Heart right ventricle (tissue), 16 donors: Measurements from ENCODE around the gene LYL1. TPM values are rescaled to one million over a fixed set of nuclear protein-coding genes. Genes with fewer than 3 reads are reported as not detected.

Experiments
- ATAC-seq, 8 donors: fragments of 200-7000 bp; cut with Tn5 transposase; one replicate each; pipeline ENCODE4 v1.9.1; 2020; ENCODE audit warnings: mild to moderate bottlenecking in 8 of 8, moderate library complexity in 8 of 8, moderate number of reproducible peaks in 1 of 8
- DNase-seq, 2 donors: peaks; one replicate each; pipeline ENCODE4 v3.0.0-alpha.2; 2020
- H3K27ac ChIP-seq, 10 donors: fragments of 200-600 bp; sonication (generic) in 2 of 10; one replicate each; pipeline versions ENCODE4 v1.5.0 to v1.8.0; 2020 to 2022; ENCODE audit warnings: mild to moderate bottlenecking in 3 of 10
- H3K27me3 ChIP-seq, 7 donors: fragments of 200-600 bp; one replicate each; pipeline ENCODE4 v1.8.0; 2021 to 2022; ENCODE audit warnings: mild to moderate bottlenecking in 2 of 7
- H3K36me3 ChIP-seq, 9 donors: fragments of 200-600 bp; sonication (generic) in 1 of 9; one replicate each; pipeline versions ENCODE4 v1.5.0 to v1.8.0; 2020 to 2022; ENCODE audit warnings: mild to moderate bottlenecking in 2 of 9
- H3K4me1 ChIP-seq, 9 donors: fragments of 200-600 bp; sonication (generic) in 1 of 9; one replicate each; pipeline versions ENCODE4 v1.5.0 to v1.8.0; 2020 to 2022; ENCODE audit warnings: mild to moderate bottlenecking in 4 of 9
- H3K4me3 ChIP-seq, 10 donors: fragments of 200-600 bp; sonication (generic) in 2 of 10; one replicate each; pipeline versions ENCODE4 v1.5.0 to v1.8.0; 2020 to 2022; ENCODE audit warnings: mild to moderate bottlenecking in 7 of 10, moderate library complexity in 2 of 10
- H3K9me3 ChIP-seq, 11 donors: fragments of 200-600 bp in 10 of 11; sonication (generic) in 2 of 11; one replicate each; pipeline versions ENCODE4 v1.5.0 to v1.8.0; 2013 to 2022; ENCODE audit warnings: mild to moderate bottlenecking in 2 of 11, control low read depth in 1 of 11, moderate library complexity in 1 of 11
- CTCF ChIP-seq, 9 donors: fragments of 200-600 bp; sonication (generic) in 2 of 9; IDR thresholded peaks; one replicate each; pipeline versions ENCODE4 v1.5.0 to v1.8.0; 2021 to 2022; ENCODE audit warnings: antibody characterized with exemption in 9 of 9, mild to moderate bottlenecking in 5 of 9, moderate library complexity in 1 of 9
- WGBS, 2 donors: extraction: QIAGEN DNeasy Blood & Tissue Kit; methylation state at CpG; one replicate each; pipeline ENCODE4 v1.1.7; 2013; ENCODE audit warnings: inconsistent platforms in 1 of 2; 5-methylcytosine and 5-hydroxymethylcytosine counted together
- intact Hi-C, 10 donors: fragments of 100-400 bp; cut with DNase I; formaldehyde crosslinking; loops; one replicate each; pipeline versions ENCODE4 v1.11.1 to v1.14.2; 2022
- polyA plus RNA-seq, 2 donors: library from polyadenylated mRNA; stranded (reverse); fragments of 200-250 nt; gene quantifications; one replicate each; pipeline ENCODE4 v1.2.3, GENCODE V29; 2013
- total RNA-seq, 10 donors: library from RNA; stranded (reverse); fragmentation: NEBNext Ultra II Directional in 3 of 10; extraction: Animal tissue kit (Norgen Biotek cat#: 25700) in 3 of 10; gene quantifications; one replicate each; pipeline versions ENCODE4 v1.2.1 to v1.2.4, GENCODE V29; 2021 to 2023
- donor health status: Arrhythmogenic right ventricular cardiomyopathy.
- donor health status: ischemic (EF 13 %, LVEDD 7.1; RV severe dilation, severe dysfunction).
- donor health status: healthy with polysubstance abuse.
- donor health status: DM: no; HTN: yes; CAD: no.
- donor health status: DM: no; HTN: no; CAD: no.
- donor health status: ischemic (EF 25% LVEDD 6.9; RV normal size, moderate dysfunction).
- donor health status: ischemic (EF 25% LVEDD 5.7; RV mildly dilated, moderate dysfunction).
- donor health status: healthy.
- donor health status: DM: yes; HTN: yes; CAD: no.
- donor health status: Ischemic cardiomyopathy.
- donor health status: ischemic (EF 35%, LVEDD 5.7; RV mildly dilated, moderate dysfunction).
- donor health status: nonischemic (EF 11% LVEDD 7.7; RV severe dilation, severe dysfunction).
- donor health status: DM: yes; HTN: yes; CAD: no.
- donor health status: PGD.
- donor health status: ischemic (EF 29% LVEDD 5.4; RV normal size, mild dysfunction).
- donor health status: nonischemic (EF 23%, LVEDD 6.1; RV moderate dilation, normal function).

The LYL1 gene
- total and polyA plus RNA-seq, 12 donors, result 3.4 to 13.0 (median 7.4) TPM

DNA sequence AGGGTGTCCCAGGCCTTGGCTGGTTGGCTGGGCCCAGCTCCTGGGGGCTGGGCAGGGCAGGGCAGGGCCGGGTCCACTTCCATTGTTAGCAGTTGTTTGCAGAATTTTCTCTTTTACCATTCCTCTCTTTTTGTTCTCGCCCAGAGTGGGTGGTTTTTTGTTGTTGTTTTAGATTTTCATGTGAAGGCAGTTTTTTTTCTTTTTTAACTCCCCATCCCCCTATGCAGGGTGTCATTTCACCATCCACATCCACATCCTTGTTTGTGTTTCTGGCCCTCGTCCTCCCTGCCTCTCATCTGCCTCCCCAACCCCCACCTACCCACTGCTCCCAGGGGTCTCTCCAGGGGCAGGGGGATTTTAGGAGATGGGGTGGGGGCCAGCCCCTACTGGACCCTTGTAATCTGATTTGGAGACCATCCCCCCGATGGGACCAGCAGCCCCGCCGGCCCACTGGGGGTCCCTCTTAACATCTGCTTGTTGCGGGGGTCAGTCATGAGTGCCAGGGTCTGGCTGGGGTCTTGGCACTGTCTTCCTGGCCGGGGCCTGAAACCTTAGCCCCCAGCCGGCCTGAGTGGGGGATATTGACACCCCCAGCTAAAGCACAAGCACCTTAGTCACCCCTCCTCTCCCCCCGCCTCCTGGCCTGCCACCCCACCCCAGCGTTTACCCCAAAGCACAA is 37.1 kb upstream of the LYL1 start:
- DNase-seq, result no peak
- no peak for TF ChIP-seq CTCF (IDR thresholded peaks at IDR 0.05)
- WGBS, 2 donors, result 81 to 83% methylated on average over 11 of the region's 11 CpGs
- Histone ChIP-seq H3K9me3 (no peaks in the 10 kb centered on the region), H3K27me3 (no peaks in the 10 kb centered on the region), H3K4me3 (no peak overlapping the region), H3K4me1 (peaks cover 0 to 11% (median 1%) of the 10 kb centered on the region in 9 donors), H3K27ac (peak overlapping the region in 1 of 10 donors; percentile 14), H3K36me3 (peaks cover 5 to 84% (median 19%) of the 10 kb centered on the region in 9 donors)
- no peak for ATAC-seq
- intact Hi-C loops, result no loop called here

- Histone ChIP-seq H3K9me3 (no peaks in the 10 kb centered on the region), H3K27me3 (no peaks in the 10 kb centered on the region), H3K4me3 (no peak overlapping the region), H3K36me3 (peaks cover 0 to 75% (median 10%) of the 10 kb centered on the region in 9 donors), H3K4me1 (peaks cover 0 to 12% (median 10%) of the 10 kb centered on the region in 9 donors), H3K27ac (no peak overlapping the region)
- intact Hi-C loops, result no loop called here
- no peak for TF ChIP-seq CTCF (IDR thresholded peaks at IDR 0.05)
- WGBS, 2 donors, result 84% methylated on average over 10 of the region's 10 CpGs
- ATAC-seq (no peak), DNase-seq (no peak)
These were observed 36.2 kb upstream of the LYL1 start for GRCh38 chr19:13138916-13139198.

GRCh38 chr19:13138171-13138915 is 35.7 kb upstream of the LYL1 start:
- no peak for TF ChIP-seq CTCF (IDR thresholded peaks at IDR 0.05)
- intact Hi-C loops, result no loop called here
- Histone ChIP-seq H3K9me3 (no peaks in the 10 kb centered on the region), H3K27me3 (no peaks in the 10 kb centered on the region), H3K4me3 (no peak overlapping the region), H3K4me1 (peaks cover 0 to 17% (median 15%) of the 10 kb centered on the region in 9 donors), H3K36me3 (peaks cover 0 to 70% (median 8%) of the 10 kb centered on the region in 9 donors), H3K27ac (no peak overlapping the region)
- no peak for DNase-seq
- no peak for ATAC-seq
- WGBS, 2 donors, result 89 to 92% methylated on average over 40 of the region's 40 CpGs

DNA sequence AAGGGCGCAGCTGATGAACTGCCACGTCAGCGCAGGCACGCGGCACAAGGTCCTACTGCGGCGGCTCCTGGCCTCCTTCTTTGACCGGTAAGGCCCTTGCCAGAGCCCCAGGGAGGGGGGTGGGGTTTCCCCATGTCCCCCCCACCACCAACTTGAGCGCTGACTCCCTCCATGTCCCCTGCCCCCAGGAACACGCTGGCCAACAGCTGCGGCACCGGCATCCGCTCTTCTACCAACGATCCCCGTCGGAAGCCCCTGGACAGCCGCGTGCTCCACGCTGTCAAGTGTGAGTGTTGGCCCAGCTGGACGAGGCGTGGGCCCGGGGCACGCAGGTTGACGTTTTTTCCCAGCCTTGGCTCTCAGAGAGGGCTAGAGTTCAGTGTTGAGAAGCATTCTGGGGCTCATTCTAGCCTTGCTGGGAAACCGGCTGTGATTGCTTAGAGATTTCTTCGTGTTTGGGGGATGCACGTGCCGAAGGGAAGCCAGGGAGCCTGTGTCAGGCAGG is 34.7 kb upstream of the LYL1 start:
- H3K36me3 ChIP-seq, result peaks cover 0 to 64% (median 8%) of the 10 kb centered on the region in 9 donors
- TF ChIP-seq CTCF (IDR thresholded peaks at IDR 0.05), result no peak
- H3K4me3 ChIP-seq, result no peak overlapping the region
- intact Hi-C loops, result no loop called here
- DNase-seq (no peak), ATAC-seq (no peak)
- peaks cover 0 to 24% (median 17%) of the 10 kb centered on the region in 9 donors for H3K4me1 ChIP-seq
- no peaks in the 10 kb centered on the region for H3K9me3 ChIP-seq
- no peak overlapping the region for H3K27ac ChIP-seq
- WGBS, 2 donors, result 92 to 94% methylated on average over 28 of the region's 28 CpGs
- no peaks in the 10 kb centered on the region for H3K27me3 ChIP-seq
